Subcutaneous adipose tissue (tissue), 4 donors: ENCODE data around the gene AUTS2. TPM values are rescaled to one million over a fixed set of nuclear protein-coding genes. Genes with fewer than 3 reads are reported as not detected.

Experiments
- CTCF ChIP-seq: fragments of 450-650 bp; IDR thresholded peaks from one replicate; pipeline ENCODE4 v1.5.1; 2016; ENCODE audit warnings: low read depth, mild to moderate bottlenecking, control low read depth, antibody characterized with exemption, moderate library complexity
- total RNA-seq, 4 donors: library from RNA; depleted of rRNA; stranded (reverse); fragments of >200 nt; gene quantifications; one replicate each; pipeline ENCODE4 v1.1.0, GENCODE V29; 2016

AUTS2 gene
- total RNA-seq, 4 donors from 2014 or later: 22.4 to 46.9 (median 27.4) TPM

DNA sequence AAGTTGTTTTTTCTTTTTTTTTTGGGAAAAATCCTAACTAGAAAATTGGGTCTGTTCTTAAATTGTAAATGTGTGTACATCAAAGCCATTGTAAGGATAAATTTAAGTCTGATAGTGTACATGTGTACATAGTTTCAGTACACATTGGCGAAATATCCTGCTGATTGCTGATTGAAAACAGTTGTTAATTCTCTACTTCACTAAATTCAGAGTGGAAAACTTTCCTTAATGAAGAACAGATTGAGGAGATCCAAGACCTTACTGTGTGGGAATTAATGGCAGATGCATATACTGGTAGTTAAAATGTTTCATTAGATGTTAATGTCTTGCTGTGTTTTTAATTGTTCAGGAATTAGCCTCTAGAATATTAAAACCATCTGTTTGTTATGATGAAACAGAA lies 506.0 kb downstream of the AUTS2 start:
- TF ChIP-seq CTCF: no peak

DNA sequence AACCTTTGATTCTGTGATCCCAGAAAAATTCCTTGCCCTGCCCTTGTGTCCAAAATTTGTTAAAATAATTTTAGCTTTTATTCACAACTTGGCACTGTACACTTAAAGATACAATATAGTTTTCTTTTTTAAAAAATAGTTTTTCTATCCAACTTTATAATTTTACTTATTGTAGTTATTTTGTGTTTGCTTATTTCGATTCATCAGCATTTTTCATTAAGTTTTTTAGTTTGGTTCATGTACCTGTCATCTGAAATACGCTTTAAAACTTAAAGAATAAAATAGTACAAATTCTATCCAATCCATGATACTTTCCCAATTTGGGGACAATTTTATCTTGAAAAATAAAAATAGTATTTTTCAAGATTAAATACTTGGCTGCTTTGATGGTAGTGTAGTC lies 514.8 kb downstream of the AUTS2 start:
- TF ChIP-seq CTCF: no peak

- no peak for TF ChIP-seq CTCF
These were observed 515.3 kb downstream of the AUTS2 start for GRCh38 chr7:70113536-70113935.

DNA sequence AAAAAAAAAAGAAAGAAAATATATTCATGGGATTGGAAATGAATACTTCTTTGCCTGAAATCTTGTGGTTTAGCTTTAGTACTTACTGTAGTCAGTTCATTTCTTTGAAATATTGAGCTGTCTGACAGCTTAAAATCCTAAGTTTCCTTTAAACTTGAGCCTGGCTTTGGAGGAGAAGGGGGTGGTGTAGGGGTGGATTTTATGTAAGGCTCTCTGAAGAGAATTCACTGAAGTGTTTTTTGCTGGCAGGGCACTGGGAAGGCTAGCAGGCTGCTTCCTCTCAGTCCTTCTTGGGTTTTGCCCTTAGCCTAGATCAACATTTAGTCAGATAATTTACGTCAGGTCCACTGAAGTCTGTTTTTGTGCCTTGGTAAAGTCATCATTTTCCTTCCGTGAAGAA lies 516.5 kb downstream of the AUTS2 start:
- TF ChIP-seq CTCF: no peak

DNA sequence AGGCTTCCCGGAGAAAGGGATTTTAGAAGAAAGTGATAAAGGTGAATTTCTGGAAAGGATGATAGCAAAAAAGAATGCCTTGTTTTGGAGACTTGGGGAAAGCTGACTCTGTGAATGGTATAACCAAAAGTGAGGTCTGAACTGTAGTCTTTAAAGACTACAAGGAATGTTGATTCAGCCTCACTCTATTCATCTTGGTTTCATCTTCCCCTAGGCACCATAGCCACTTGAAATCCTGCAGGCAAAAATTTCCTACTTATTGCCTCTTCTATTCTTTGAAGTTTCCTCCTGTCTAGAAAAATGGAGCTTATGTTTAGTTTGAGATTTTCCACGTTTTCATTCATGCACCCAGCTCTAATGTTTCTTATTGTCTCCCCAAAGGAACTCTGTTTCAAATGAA lies 518.0 kb downstream of the AUTS2 start:
- no peak for TF ChIP-seq CTCF

DNA sequence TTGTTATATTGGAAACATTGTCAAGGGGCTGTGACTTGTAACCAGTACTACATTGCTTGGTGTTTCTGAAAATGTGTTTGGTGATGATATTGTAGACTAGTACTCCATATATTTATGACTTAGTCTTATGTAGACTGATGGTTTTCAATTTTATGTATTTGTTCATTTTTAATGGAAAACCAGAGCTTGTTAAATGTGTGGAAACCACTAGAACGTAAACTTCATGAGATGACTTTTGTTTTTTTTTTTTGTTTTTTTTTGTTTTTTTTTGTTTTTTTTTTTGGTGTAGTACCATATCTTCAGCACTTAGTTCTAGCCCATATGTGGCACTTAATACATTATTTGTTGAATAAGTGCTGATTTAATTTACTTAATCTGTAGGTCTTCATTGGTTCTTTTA lies 518.6 kb downstream of the AUTS2 start:
- no peak for TF ChIP-seq CTCF

- TF ChIP-seq CTCF: no peak
These were observed 522.6 kb downstream of the AUTS2 start for GRCh38 chr7:70120851-70121250.
